NCI-H345 treated with DMSO at 0.1 percent for 48 hours (cell line): ENCODE data around the gene MAGI2.
A peak's percentile ranks its signal among the peaks of the same experiment; 100 is the strongest.
"Not testable (repeated sequence)": the region's sequence is repeated elsewhere in the genome, so short reads cannot be mapped to it uniquely, and the experiment has no call there.

Experiments used
- DNase-seq: peaks from one replicate; lab custom pipeline; 2025; ENCODE audit not compliant: unreplicated experiment; lab: John Stamatoyannopoulos, UW

MAGI2 gene

DNA sequence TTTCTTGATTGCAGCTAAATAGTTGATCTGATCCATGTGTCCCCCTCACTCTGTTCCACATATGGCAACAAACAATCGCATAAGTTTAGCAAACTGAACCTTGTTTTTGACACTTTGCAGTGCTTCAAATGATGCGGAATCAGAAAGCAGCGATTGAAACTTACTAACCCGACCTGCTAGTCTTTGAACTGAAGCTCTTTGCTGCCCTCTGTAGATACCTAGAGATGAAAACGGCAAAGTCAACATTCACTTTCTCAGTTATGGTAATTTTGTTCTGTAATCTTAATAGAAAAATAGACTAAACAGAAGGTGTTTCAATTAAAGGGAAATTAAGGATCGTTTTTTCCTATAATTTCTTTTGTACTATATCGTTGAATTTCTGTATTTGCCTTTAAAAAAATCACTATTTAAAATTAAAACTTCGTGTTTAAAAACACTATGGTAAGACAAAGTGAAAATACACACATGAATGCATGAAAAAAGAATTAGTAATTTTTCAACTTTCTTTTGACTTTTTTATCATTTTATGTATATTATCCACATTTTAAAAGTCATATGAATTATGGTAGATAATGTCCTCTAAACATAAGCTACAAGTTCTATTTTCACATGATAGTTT lies 276.5 kb downstream of the MAGI2 start:
- DNase-seq = peak; percentile 61

GRCh38 chr7:79175374-79175773 lies 278.1 kb downstream of the MAGI2 start:
- DNase-seq = no peak

- no peak for DNase-seq
These were observed 288.2 kb downstream of the MAGI2 start for GRCh38 chr7:79165225-79165624.

DNA sequence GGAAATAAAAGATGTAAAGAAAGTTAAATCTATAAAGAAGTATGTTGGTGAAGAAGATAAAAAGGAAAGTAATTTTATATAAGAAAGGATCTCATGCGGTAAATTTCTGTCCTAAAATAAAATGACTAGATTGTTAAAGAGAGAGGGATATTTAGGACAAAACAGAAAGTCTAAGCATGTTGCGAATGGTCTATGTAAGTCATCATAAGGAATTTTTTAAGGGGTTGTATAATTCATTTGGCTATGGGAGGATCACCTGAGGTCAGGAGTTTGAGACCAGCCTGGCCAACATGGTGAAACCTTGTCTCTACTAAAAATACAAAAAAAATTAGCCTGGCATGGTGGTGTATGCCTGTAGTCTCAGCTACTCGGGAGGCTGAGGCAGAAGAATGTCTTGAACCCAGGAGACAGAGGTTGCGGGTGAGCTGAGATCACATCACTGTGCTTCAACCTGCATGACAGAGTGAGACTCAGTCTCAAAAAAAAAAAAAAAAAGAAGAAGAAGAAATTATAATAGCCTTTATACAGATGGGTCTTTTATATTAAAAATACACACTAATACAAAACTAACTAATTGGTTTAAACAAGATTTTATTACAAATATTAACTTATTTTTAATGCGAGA lies 294.3 kb downstream of the MAGI2 start:
- DNase-seq = no peak

GRCh38 chr7:79157281-79157680 lies 296.2 kb downstream of the MAGI2 start:
- no peak for DNase-seq

DNA sequence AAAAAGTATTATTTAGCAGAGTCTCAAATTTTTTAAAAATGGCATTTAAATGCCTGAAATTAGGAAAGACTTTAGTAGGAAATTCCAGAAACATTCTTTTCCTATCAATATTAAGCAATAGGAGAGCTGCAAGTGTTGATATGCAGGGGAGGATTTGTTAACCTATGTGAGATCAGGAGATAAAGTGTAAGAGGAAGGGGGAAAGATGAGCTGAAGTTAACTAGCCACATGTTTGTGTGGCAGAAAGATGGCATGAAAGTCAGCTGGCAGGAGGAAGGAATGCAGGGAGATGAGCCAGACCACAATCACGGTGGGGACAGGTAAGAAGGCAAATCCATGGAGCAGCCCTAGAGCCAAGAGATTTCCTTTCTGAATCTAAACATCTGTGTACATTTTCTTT lies 303.6 kb downstream of the MAGI2 start:
- no peak for DNase-seq

GRCh38 chr7:79142706-79143105 lies 310.8 kb downstream of the MAGI2 start:
- no peak for DNase-seq

GRCh38 chr7:79141252-79141651 lies 312.2 kb downstream of the MAGI2 start:
- no peak for DNase-seq

DNA sequence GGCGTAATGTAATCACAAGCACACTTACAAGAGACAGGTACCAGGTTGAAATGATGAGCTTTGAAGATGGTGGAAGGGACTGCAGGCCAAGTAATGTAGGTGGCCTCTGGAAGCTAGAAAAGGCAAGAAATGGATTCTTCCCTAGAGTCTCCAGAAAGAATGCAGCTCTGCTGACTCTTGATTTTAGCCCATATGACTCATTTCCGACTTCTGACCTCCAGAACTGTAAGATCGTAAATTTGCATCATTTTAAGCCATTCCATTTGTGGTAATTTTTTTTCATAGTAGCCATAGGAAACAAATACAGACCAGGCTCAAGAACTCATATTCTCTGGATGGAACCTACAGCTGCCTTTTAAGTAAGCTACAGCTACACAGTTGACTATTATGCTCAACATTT lies 315.5 kb downstream of the MAGI2 start:
- DNase-seq = no peak

GRCh38 chr7:79132844-79133451 lies 320.5 kb downstream of the MAGI2 start:
- no peak for DNase-seq

- no peak for DNase-seq
These were observed 322.8 kb downstream of the MAGI2 start for GRCh38 chr7:79130715-79131114.

- DNase-seq = no peak
These were observed 329.1 kb downstream of the MAGI2 start for GRCh38 chr7:79124331-79124730.

DNA sequence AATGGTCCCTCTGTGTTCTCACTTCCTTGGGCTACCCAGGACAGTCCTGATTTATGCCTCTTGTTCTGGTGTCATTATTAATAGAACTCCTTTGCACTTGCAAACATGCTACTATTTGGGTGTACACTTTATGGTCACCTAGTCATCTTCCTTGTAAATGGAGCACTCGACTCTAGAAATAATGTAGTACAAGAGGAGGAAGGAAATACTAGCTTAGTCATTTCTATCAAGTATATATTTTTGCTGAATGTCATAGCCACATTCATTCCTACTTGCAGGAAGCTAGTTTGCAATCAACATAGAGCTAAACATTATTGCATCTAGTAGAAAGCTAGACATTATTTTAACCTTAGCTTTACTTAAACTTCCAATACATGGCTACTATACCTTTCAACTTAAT lies 335.3 kb downstream of the MAGI2 start:
- no peak for DNase-seq

- DNase-seq = no peak
These were observed 357.1 kb downstream of the MAGI2 start for GRCh38 chr7:79096361-79096805.

GRCh38 chr7:79093421-79093820 lies 360.0 kb downstream of the MAGI2 start:
- DNase-seq = no peak

GRCh38 chr7:79091661-79092060 lies 361.8 kb downstream of the MAGI2 start:
- DNase-seq = no peak

DNA sequence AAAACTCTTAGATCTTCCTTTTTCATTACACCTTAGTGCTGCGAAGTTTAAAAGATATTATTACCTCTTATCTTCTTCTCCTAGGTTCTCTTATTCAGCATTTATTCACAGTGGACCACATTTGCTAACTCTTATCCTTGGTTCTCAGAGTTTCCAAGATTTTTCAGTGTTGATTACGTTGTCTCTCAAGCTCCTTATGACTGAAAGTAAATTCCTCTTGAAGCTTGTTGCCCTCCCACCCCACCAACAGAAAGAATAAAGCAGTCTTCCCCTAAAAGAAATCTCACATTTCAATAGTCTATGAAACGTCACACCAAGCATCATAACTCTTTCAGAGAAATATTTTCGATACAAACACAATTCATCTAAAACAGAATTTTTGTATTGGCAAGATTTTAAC lies 362.5 kb downstream of the MAGI2 start:
- DNase-seq = no peak

DNA sequence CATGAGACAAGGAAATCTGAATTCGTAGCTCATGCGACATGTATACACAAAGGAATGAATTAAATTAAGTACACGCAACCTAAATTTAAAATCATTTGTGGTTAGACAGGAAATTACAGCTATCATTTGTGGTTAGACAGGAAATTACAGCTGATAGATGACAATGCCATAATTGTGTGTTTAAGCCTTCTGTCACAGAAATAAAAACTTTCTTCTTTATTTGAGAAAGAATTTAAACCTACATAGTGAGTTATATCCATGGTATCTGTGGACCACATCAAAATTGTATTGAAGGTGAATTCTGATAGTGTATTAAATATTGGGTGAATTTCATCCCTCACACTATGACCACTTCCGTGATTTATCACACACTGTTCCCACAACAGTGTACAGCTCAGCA lies 362.9 kb downstream of the MAGI2 start:
- no peak for DNase-seq

DNA sequence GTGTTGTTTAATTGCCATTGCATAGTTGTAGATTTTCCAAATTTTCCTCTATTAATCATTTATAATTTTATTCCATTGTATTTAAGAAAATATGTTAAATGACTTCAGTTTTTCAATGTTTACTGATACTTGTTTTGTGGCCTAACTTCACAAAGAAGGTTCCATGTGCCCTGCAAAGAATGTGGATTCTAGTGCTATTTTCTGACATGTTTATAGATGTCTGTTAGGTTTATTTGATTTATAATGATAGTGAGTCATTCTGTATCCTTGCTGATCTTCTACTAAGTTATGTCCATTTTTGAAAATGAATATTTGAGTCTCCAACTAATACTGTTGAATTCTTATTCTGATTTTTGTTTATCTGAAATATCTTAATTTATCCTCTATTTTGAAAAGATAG lies 369.0 kb downstream of the MAGI2 start:
- no peak for DNase-seq

GRCh38 chr7:79079919-79080554 lies 373.4 kb downstream of the MAGI2 start:
- DNase-seq = no peak

- DNase-seq = no peak
These were observed 375.2 kb downstream of the MAGI2 start for GRCh38 chr7:79078273-79078672.

DNA sequence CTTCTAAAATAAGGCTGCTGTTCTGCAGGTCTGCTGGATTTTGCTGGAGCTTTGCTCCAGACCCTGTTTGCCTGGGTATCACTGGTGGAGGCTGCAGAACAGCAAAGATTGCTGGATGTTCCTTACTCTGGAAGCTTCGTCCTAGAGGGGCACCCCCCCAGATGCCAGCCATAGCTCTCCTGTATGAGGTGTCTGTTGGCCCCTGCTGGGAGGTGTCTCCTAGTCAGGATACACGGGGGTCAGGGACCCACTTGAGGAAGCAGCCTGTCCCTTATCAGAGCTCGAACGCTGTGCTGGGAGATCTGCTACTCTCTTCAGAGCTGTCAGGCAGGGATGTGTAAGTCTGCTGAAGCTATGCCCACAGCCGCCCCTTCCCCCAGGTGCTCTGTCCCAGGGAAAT lies 382.3 kb downstream of the MAGI2 start:
- not testable (repeated sequence) for DNase-seq
